HepG2 (cell line): ENCODE data around the gene ARHGDIA. TPM values are rescaled to one million over a fixed set of nuclear protein-coding genes. Genes with fewer than 3 reads are reported as not detected.

ENCODE experiments used
- CCDC6 ChIP-seq: sonication (generic); formaldehyde crosslinking; IDR thresholded peaks from 2 replicates; pipeline ENCODE4 v1.8.1; 2022; ENCODE audit warnings: mild to moderate bottlenecking, missing genetic modification reagents, moderate library complexity
- CHCHD3 ChIP-seq: sonication (generic); formaldehyde crosslinking; IDR thresholded peaks from 2 replicates; pipeline ENCODE4 v1.8.0; 2022; ENCODE audit warnings: mild to moderate bottlenecking, missing genetic modification reagents, moderate library complexity
- GABPB1 ChIP-seq: IDR thresholded peaks from 2 replicates; pipeline ENCODE4 v1.6.1; 2016; ENCODE audit warnings: mild to moderate bottlenecking, missing genetic modification reagents, moderate library complexity, missing compliant biosample characterization
- GLI4 ChIP-seq: sonication (generic); formaldehyde crosslinking; IDR thresholded peaks from 2 replicates; pipeline ENCODE4 v1.5.1; 2020; ENCODE audit warnings: missing genetic modification reagents, mild to moderate bottlenecking, moderate library complexity, borderline replicate concordance
- MEIS2 ChIP-seq: sonication (generic); formaldehyde crosslinking; IDR thresholded peaks from 2 replicates; pipeline ENCODE4 v1.9.0; 2021; ENCODE audit warnings: mild to moderate bottlenecking, missing genetic modification reagents
- SMAD3 ChIP-seq: sonication (generic); formaldehyde crosslinking; IDR thresholded peaks from 2 replicates; pipeline ENCODE4 v1.4.0; 2020; ENCODE audit warnings: missing genetic modification reagents
- SSRP1 ChIP-seq: IDR thresholded peaks from 2 replicates; pipeline ENCODE4 v1.6.1; 2016; ENCODE audit warnings: control low read depth
- ZNF143 ChIP-seq: sonication (generic); formaldehyde crosslinking; IDR thresholded peaks from 2 replicates; pipeline ENCODE4 v1.4.0; 2020; ENCODE audit warnings: missing genetic modification reagents
- ZNF275 ChIP-seq: sonication (generic); formaldehyde crosslinking; IDR thresholded peaks from 2 replicates; pipeline ENCODE4 v1.8.0; 2022; ENCODE audit warnings: missing genetic modification reagents, mild to moderate bottlenecking, inconsistent platforms, borderline replicate concordance
- ZNF761 ChIP-seq: sonication (generic); formaldehyde crosslinking; conservative IDR thresholded peaks from 2 replicates; pipeline ENCODE4 v1.4.0; 2020; ENCODE audit warnings: mild to moderate bottlenecking, missing genetic modification reagents
- polyA plus RNA-seq, 8 experiments: library from polyadenylated mRNA; depleted of rRNA in 3 of 8; stranded (reverse) in 7 of 8; unstranded in 1 of 8; fragments of >200 nt; fragmentation: Illumina TruSeq in 4 of 8; extraction: Trizol in 4 of 8; gene quantifications; 2 replicates each; pipeline versions ENCODE4 v1.2.1 to v1.2.3, GENCODE V29; 2011 to 2016; ENCODE audit warnings: low read depth in 4 of 8, missing spikeins in 1 of 8, mixed read lengths in 1 of 8; ENCODE audit not compliant: insufficient read depth in 1 of 8
- total RNA-seq, 5 experiments: library from RNA; depleted of rRNA; stranded (reverse); fragments of >200 nt; fragmentation: Illumina TruSeq; extraction: Trizol; gene quantifications; 2 replicates each; pipeline ENCODE4 v1.2.3, GENCODE V29; 2016; ENCODE audit warnings: low read depth in 1 of 5
- TF ChIP-seq, protein P1 (sequence below): sonication (generic); formaldehyde crosslinking; IDR thresholded peaks from 2 replicates; pipeline ENCODE4 v1.5.1; 2020; ENCODE audit warnings: mild to moderate bottlenecking, missing genetic modification reagents, moderate library complexity
- TF ChIP-seq, protein P2 (sequence below): sonication (generic); formaldehyde crosslinking; IDR thresholded peaks from 2 replicates; pipeline ENCODE4 v1.5.0; 2020; ENCODE audit warnings: missing genetic modification reagents
- TF ChIP-seq, protein P3 (sequence below): sonication (generic); formaldehyde crosslinking; IDR thresholded peaks from 2 replicates; pipeline ENCODE4 v1.4.0; 2020; ENCODE audit warnings: low read depth, mild to moderate bottlenecking, missing genetic modification reagents
- TF ChIP-seq, protein P4 (sequence below): sonication (generic); formaldehyde crosslinking; IDR thresholded peaks from one replicate; pipeline ENCODE4 v1.5.1; 2020; ENCODE audit warnings: mild to moderate bottlenecking, missing genetic modification reagents; ENCODE audit errors: not compliant biosample characterization

The ARHGDIA gene
- total and polyA plus RNA-seq, 2 of the 13 experiments (the other 11 are each of a cell fraction or from before 2014, with no cell fraction given): 40.0 to 64.0 TPM

DNA sequence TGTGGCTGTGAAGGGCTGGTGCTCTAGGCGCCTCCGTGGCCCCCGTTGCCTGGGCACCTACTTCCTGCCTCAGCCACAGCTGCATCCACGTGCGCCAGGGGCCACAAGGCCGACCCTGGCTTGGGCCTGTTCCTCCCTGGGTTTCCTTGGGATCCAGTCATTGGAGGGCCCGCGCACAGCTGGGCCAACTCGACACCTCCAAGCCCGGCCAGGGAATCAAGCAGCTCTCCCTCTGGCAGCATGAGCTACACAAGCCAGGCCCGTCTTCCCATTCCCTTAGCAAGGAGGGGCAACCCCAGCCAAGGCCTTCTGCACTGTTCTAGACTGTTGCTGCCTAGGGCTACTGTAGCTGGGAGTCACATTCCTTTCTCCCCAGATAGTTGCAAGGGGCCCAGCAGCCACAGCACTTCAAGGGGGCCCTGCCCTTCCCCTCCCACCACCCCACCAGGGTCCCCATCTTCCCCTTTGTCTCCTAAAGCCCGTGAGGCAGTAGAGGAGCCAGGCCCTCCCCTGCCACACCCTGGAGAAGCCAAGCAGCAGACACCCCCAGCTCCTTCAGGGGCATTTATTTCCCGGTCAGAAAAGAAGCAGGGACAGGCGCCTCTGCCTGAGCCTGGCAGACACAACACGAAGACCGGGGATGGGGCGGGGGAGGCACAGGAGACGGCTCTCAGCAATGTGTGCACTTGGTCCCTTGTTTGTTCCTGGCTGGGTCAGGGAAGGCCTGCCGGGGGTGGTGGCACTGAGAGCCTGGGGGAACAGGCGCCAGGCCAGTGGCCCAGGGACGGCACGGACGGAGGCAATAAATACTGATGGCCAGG is 3.8 kb downstream of the ARHGDIA start (continued):
- TF ChIP-seq ZNF275 (no peak), SSRP1 (CRISPR knock-in tag) (peak; percentile 95), MEIS2 (CRISPR knock-in tag) (no peak; the same call in 1 of the 2 replicates), GABPB1 (CRISPR knock-in tag) (peak; percentile 56; the same call in 1 of the 2 replicates), ZNF761 (CRISPR knock-in tag) (peak; percentile 25), ZNF143 (CRISPR knock-in tag) (0 out of 2 replicates have a peak, but pooled peaks have one; percentile 0), GLI4 (CRISPR knock-in tag) (peak; percentile 73; the same call in 1 of the 2 replicates), CHCHD3 (CRISPR knock-in tag) (peak; percentile 81), CCDC6 (CRISPR knock-in tag) (peak; percentile 38; the same call in 1 of the 2 replicates), SMAD3 (no peak)
- TF ChIP-seq, protein P1, sequence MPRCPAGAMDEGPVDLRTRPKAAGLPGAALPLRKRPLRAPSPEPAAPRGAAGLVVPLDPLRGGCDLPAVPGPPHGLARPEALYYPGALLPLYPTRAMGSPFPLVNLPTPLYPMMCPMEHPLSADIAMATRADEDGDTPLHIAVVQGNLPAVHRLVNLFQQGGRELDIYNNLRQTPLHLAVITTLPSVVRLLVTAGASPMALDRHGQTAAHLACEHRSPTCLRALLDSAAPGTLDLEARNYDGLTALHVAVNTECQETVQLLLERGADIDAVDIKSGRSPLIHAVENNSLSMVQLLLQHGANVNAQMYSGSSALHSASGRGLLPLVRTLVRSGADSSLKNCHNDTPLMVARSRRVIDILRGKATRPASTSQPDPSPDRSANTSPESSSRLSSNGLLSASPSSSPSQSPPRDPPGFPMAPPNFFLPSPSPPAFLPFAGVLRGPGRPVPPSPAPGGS (CRISPR knock-in tag): peak; percentile 60; the same call in 1 of the 2 replicates
- TF ChIP-seq, protein P2, sequence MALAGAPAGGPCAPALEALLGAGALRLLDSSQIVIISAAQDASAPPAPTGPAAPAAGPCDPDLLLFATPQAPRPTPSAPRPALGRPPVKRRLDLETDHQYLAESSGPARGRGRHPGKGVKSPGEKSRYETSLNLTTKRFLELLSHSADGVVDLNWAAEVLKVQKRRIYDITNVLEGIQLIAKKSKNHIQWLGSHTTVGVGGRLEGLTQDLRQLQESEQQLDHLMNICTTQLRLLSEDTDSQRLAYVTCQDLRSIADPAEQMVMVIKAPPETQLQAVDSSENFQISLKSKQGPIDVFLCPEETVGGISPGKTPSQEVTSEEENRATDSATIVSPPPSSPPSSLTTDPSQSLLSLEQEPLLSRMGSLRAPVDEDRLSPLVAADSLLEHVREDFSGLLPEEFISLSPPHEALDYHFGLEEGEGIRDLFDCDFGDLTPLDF (CRISPR knock-in tag): no peak
- TF ChIP-seq, protein P3, sequence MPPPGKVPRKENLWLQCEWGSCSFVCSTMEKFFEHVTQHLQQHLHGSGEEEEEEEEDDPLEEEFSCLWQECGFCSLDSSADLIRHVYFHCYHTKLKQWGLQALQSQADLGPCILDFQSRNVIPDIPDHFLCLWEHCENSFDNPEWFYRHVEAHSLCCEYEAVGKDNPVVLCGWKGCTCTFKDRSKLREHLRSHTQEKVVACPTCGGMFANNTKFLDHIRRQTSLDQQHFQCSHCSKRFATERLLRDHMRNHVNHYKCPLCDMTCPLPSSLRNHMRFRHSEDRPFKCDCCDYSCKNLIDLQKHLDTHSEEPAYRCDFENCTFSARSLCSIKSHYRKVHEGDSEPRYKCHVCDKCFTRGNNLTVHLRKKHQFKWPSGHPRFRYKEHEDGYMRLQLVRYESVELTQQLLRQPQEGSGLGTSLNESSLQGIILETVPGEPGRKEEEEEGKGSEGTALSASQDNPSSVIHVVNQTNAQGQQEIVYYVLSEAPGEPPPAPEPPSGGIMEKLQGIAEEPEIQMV (CRISPR knock-in tag): peak; percentile 50; the same call in 1 of the 2 replicates
- TF ChIP-seq, protein P4, sequence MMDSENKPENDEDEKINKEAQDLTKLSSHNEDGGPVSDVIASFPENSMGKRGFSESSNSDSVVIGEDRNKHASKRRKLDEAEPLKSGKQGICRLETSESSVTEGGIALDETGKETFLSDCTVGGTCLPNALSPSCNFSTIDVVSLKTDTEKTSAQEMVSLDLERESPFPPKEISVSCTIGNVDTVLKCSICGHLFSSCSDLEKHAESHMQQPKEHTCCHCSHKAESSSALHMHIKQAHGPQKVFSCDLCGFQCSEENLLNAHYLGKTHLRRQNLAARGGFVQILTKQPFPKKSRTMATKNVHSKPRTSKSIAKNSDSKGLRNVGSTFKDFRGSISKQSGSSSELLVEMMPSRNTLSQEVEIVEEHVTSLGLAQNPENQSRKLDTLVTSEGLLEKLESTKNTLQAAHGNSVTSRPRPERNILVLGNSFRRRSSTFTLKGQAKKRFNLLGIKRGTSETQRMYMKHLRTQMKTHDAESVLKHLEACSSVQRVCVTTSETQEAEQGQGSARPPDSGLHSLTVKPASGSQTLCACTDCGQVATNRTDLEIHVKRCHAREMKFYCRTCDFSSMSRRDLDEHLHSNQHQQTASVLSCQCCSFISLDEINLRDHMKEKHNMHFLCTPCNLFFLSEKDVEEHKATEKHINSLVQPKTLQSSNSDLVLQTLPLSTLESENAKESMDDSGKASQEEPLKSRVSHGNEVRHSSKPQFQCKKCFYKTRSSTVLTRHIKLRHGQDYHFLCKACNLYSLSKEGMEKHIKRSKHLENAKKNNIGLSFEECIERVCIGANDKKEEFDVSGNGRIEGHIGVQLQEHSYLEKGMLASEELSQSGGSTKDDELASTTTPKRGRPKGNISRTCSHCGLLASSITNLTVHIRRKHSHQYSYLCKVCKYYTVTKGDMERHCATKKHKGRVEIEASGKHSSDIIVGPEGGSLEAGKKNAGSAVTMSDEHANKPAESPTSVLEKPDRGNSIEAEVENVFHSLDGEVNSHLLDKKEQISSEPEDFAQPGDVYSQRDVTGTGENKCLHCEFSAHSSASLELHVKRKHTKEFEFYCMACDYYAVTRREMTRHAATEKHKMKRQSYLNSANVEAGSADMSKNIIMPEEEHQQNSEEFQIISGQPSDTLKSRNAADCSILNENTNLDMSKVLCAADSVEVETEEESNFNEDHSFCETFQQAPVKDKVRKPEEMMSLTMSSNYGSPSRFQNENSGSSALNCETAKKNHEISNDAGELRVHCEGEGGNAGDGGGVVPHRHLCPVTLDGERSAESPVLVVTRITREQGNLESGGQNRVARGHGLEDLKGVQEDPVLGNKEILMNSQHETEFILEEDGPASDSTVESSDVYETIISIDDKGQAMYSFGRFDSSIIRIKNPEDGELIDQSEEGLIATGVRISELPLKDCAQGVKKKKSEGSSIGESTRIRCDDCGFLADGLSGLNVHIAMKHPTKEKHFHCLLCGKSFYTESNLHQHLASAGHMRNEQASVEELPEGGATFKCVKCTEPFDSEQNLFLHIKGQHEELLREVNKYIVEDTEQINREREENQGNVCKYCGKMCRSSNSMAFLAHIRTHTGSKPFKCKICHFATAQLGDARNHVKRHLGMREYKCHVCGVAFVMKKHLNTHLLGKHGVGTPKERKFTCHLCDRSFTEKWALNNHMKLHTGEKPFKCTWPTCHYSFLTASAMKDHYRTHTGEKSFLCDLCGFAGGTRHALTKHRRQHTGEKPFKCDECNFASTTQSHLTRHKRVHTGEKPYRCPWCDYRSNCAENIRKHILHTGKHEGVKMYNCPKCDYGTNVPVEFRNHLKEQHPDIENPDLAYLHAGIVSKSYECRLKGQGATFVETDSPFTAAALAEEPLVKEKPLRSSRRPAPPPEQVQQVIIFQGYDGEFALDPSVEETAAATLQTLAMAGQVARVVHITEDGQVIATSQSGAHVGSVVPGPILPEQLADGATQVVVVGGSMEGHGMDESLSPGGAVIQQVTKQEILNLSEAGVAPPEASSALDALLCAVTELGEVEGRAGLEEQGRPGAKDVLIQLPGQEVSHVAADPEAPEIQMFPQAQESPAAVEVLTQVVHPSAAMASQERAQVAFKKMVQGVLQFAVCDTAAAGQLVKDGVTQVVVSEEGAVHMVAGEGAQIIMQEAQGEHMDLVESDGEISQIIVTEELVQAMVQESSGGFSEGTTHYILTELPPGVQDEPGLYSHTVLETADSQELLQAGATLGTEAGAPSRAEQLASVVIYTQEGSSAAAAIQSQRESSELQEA (CRISPR knock-in tag): peak; percentile 58
